Omental fat pad (tissue), 4 donors: ENCODE measurements around the gene EIF4G3. TPM values are rescaled to one million over a fixed set of nuclear protein-coding genes. Genes with fewer than 3 reads are reported as not detected.

Experiments used
- ATAC-seq: fragments of 150-250 bp; one replicate; pipeline ENCODE4 v1.9.1; 2016; ENCODE audit warnings: mild to moderate bottlenecking, moderate library complexity; ENCODE audit not compliant: low FRiP score
- DNase-seq: peaks from one replicate; pipeline ENCODE4 v3.0.0-alpha.2; 2019; ENCODE audit warnings: low spot score
- CTCF ChIP-seq, 3 donors: fragments of 450-650 bp; IDR thresholded peaks; one replicate each; pipeline ENCODE4 v1.5.1; 2016 to 2017; ENCODE audit warnings: antibody characterized with exemption in 3 of 3, mild to moderate bottlenecking in 3 of 3, moderate library complexity in 2 of 3
- total RNA-seq, 4 donors: library from RNA; depleted of rRNA; stranded (reverse); fragments of >200 nt; gene quantifications; one replicate each; pipeline ENCODE4 v1.1.0, GENCODE V29; 2016

The EIF4G3 gene
- total RNA-seq, 4 donors from 2014 or later: 50.2 to 69.5 (median 51.8) TPM

- no peak for TF ChIP-seq CTCF (IDR thresholded peaks at IDR 0.05)
- ATAC-seq: no peak
- DNase-seq: no peak
These were observed 70.9 kb downstream of the EIF4G3 start for GRCh38 chr1:21105807-21106206.

GRCh38 chr1:21104683-21105082 lies 72.0 kb downstream of the EIF4G3 start:
- DNase-seq (no peak), ATAC-seq (no peak)
- TF ChIP-seq CTCF (IDR thresholded peaks at IDR 0.05): no peak

- DNase-seq (no peak), ATAC-seq (peak; percentile 44)
- no peak for TF ChIP-seq CTCF (IDR thresholded peaks at IDR 0.05)
These were observed 76.2 kb downstream of the EIF4G3 start for GRCh38 chr1:21100481-21100921.

- DNase-seq (no peak), ATAC-seq (no peak)
- TF ChIP-seq CTCF (IDR thresholded peaks at IDR 0.05): no peak
These were observed 76.9 kb downstream of the EIF4G3 start for GRCh38 chr1:21099869-21100131.

- no peak for DNase-seq
- no peak for TF ChIP-seq CTCF (IDR thresholded peaks at IDR 0.05)
- ATAC-seq: no peak
These were observed 77.4 kb downstream of the EIF4G3 start for GRCh38 chr1:21099034-21099868.

- TF ChIP-seq CTCF (IDR thresholded peaks at IDR 0.05): no peak
- ATAC-seq (no peak), DNase-seq (no peak)
These were observed 78.3 kb downstream of the EIF4G3 start for GRCh38 chr1:21098186-21098915.

GRCh38 chr1:21097729-21098128 lies 79.0 kb downstream of the EIF4G3 start:
- ATAC-seq (no peak), DNase-seq (no peak)
- no peak for TF ChIP-seq CTCF (IDR thresholded peaks at IDR 0.05)
